Activated B cell treated with CpG ODN at 0.5 μM for 24 hours (primary cell): ENCODE data around the gene WDTC1. TPM values are rescaled to one million over a fixed set of nuclear protein-coding genes. Genes with fewer than 3 reads are reported as not detected.

ENCODE experiments used
- ATAC-seq: fragments of 200-7000 bp; cut with Tn5 transposase; one replicate; pipeline ENCODE4 v1.10.0; 2021; ENCODE audit warnings: low read depth, mild to moderate bottlenecking, moderate library complexity
- CTCF ChIA-PET: fragments of 350-600 bp; sonication (Branson Sonifier 250); formaldehyde crosslinking; loops from one replicate; lab custom pipeline; 2021; ENCODE audit warnings: antibody characterized with exemption; lab: Charles Lee
- POLR2A ChIA-PET: fragments of 350-600 bp; sonication (Branson Sonifier 250); formaldehyde crosslinking; loops from one replicate; lab custom pipeline; 2021; ENCODE audit warnings: antibody characterized with exemption; lab: Charles Lee
- DNase-seq: peaks from one replicate; pipeline ENCODE4 v3.0.0; 2022
- H3K27ac Mint-ChIP-seq: one replicate; pipeline ENCODE4 v1.8.0; 2020; ENCODE audit warnings: mixed read lengths
- H3K27me3 Mint-ChIP-seq: one replicate; pipeline ENCODE4 v1.8.0; 2021; ENCODE audit warnings: mixed read lengths
- H3K36me3 Mint-ChIP-seq: one replicate; pipeline ENCODE4 v1.8.0; 2021; ENCODE audit warnings: low read depth, mixed read lengths
- H3K4me1 Mint-ChIP-seq: one replicate; pipeline ENCODE4 v1.8.0; 2021; ENCODE audit warnings: mixed read lengths
- H3K4me3 Mint-ChIP-seq: one replicate; pipeline ENCODE4 v1.8.0; 2020; ENCODE audit warnings: mild to moderate bottlenecking, mixed read lengths
- H3K9me3 Mint-ChIP-seq: one replicate; pipeline ENCODE4 v1.8.0; 2020; ENCODE audit warnings: mixed read lengths
- CTCF ChIP-seq: fragments of 200-600 bp; IDR thresholded peaks from one replicate; pipeline ENCODE4 v1.8.0; 2022; ENCODE audit warnings: antibody characterized with exemption, mild to moderate bottlenecking
- intact Hi-C: fragments of 100-400 bp; cut with micrococcal nuclease; formaldehyde crosslinking; loops from one replicate; pipeline ENCODE4 v1.15.1; 2024
- total RNA-seq: library from RNA; stranded (reverse); gene quantifications from 2 replicates; pipeline ENCODE4 v1.2.3, GENCODE V29; 2022

WDTC1 gene
- total RNA-seq, 1 donor from 2014 or later = 65.1 TPM

DNA sequence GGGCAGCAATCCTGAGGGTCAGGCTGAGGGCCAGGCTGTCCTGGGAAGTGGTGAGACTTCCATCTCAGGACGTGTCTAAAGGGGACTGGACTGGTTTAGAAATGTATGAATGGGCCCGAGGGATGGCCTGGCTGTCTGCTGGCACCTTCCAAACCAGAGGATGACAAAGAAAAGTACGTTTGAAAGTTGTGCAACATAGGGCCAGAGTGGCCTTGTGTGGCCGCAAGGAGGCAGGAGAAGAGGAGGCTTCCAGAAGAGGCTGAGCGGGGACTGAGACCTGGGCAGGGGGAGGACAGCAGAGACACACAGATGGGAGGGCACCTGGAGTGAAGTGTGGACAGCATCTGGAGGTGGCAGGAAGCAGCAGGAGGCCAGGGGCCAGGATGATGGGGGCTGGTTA lies 104.8 kb downstream of the WDTC1 start:
- ATAC-seq = no peak
- ChIA-PET CTCF (interaction anchor here (1.3 kb wide), 1 partner anchor 18 kb away, joined by 4 read pairs; no protein-coding TSS in a partner anchor), POLR2A (interaction anchor here (0.6 kb wide), 1 partner anchor 282 kb away, joined by 5 read pairs; no protein-coding TSS in a partner anchor)
- Mint-ChIP-seq H3K27me3 (no peaks in the 10 kb centered on the region), H3K4me3 (peak overlapping the region; percentile 8), H3K36me3 (peaks cover 40% of the 10 kb centered on the region), H3K4me1 (peaks cover 57% of the 10 kb centered on the region), H3K9me3 (no peaks in the 10 kb centered on the region), H3K27ac (peak overlapping the region; percentile 87)
- no peak for TF ChIP-seq CTCF
- intact Hi-C loops = no loop called here
- no peak for DNase-seq

DNA sequence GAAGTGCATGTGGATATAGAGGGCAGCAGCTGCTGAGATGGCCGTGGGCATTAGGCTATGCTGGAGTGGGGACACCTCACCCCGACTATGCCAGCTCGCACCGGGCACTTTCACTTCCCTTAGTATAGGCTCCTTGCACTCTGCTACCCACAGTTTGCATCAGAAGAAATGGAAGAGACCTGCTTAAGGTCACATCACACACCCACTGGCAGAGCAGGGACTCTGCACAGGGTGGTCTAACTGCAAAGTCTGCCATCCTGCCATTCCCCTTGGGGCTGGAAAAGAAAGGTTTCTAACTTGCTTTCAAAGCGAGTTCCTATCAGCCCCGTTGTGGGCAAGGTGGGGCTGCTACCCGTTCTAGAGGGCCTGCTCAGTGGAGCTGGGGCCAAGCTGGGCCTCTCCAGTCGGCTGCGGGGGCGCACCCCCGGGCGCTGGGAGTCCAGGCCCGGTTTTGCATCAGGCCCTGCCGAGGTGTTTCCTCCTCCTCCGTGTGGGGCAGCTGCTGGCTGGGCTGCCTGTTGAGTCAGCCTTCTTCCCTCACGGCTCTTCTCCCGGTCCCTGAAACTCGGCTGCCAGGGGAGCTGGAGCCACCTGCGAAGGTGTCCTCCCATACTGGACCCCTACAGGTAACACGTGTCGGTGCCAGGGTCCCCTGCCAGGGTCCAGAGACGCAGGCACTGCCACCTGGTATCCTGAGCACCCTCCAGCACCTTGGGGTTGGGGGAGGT lies 107.3 kb downstream of the WDTC1 start, which contains the start of gene SYTL1:
TSS of gene SYTL1 (plus strand) at position 498 of the 728 bp plus-strand sequence. CDS start 3,313 bp downstream, outside the sequence.
- Mint-ChIP-seq H3K36me3 (peaks cover 26% of the 10 kb centered on the region), H3K9me3 (no peaks in the 10 kb centered on the region), H3K27ac (peak within 1 kb of the TSS; percentile 87), H3K27me3 (no peaks in the 10 kb centered on the region), H3K4me3 (peak within 1 kb of the TSS; percentile 80), H3K4me1 (peaks cover 67% of the 10 kb centered on the region)
- no peak for TF ChIP-seq CTCF
- CTCF ChIA-PET = interaction anchor here (0.7 to 3.7 kb wide), 9 partner anchors 9 to 54 kb away, joined by 3 to 23 read pairs (median 4); partner anchors contain the start of gene MAP3K6
- DNase-seq (peak; percentile 72), ATAC-seq (peak; percentile 76)
- intact Hi-C loops = loop anchor here (1.0 to 10.0 kb wide), 5 partner anchors 8 to 647 kb away; partner anchors contain the start of genes ARID1A, FAM76A and TMEM222
- POLR2A ChIA-PET = interaction anchor here (0.5 to 4.7 kb wide), 18 partner anchors 8 to 431 kb away, joined by 3 to 75 read pairs (median 4); partner anchors contain the start of genes FAM76A, GPR3, MAP3K6 and STX12

GRCh38 chr1:27342391-27342777 lies 108.0 kb downstream of the WDTC1 start:
- Mint-ChIP-seq H3K4me3 (peak overlapping the region; percentile 80), H3K36me3 (peaks cover 26% of the 10 kb centered on the region), H3K4me1 (peaks cover 71% of the 10 kb centered on the region), H3K27ac (peak overlapping the region; percentile 87), H3K9me3 (no peaks in the 10 kb centered on the region), H3K27me3 (no peaks in the 10 kb centered on the region)
- ATAC-seq (peak; percentile 7), DNase-seq (no peak)
- intact Hi-C loops = loop anchor here (5.0 to 10.0 kb wide), 2 partner anchors 385 to 648 kb away; partner anchors contain the start of genes ARID1A and FAM76A
- ChIA-PET POLR2A (interaction anchor here (1.1 to 4.7 kb wide), 11 partner anchors 7 to 430 kb away, joined by 3 to 75 read pairs (median 10); partner anchors contain the start of genes FAM76A, MAP3K6, STX12 and TMEM222), CTCF (interaction anchor here (0.9 to 3.7 kb wide), 6 partner anchors 9 to 53 kb away, joined by 3 to 23 read pairs (median 4); no protein-coding TSS in a partner anchor)
- no peak for TF ChIP-seq CTCF

- H3K9me3 Mint-ChIP-seq = no peaks in the 10 kb centered on the region
- ChIA-PET POLR2A (interaction anchor here (1.0 to 4.7 kb wide), 7 partner anchors 10 to 319 kb away, joined by 3 to 75 read pairs (median 11); partner anchors contain the start of genes MAP3K6 and TMEM222), CTCF (interaction anchor here (0.9 to 3.7 kb wide), 3 partner anchors 10 to 47 kb away, joined by 4 to 23 read pairs (median 5); no protein-coding TSS in a partner anchor)
- H3K4me3 Mint-ChIP-seq = peak overlapping the region; percentile 80
- H3K27ac Mint-ChIP-seq = peak overlapping the region; percentile 87
- intact Hi-C loops = loop anchor here (5.0 to 10.0 kb wide), 2 partner anchors 384 to 648 kb away; partner anchors contain the start of genes ARID1A and FAM76A
- peak; percentile 55 for ATAC-seq
- peak; percentile 57 for DNase-seq
- no peak for TF ChIP-seq CTCF
- peaks cover 71% of the 10 kb centered on the region for H3K4me1 Mint-ChIP-seq
- H3K36me3 Mint-ChIP-seq = peaks cover 29% of the 10 kb centered on the region
- H3K27me3 Mint-ChIP-seq = no peaks in the 10 kb centered on the region
Observed at GRCh38 chr1:27342778-27343638, 108.6 kb downstream of the WDTC1 start.
